ENCODE results near the gene SLC6A18.

The SLC6A18 gene

GRCh38 chr5:1187234-1187949 is 37.8 kb upstream of the SLC6A18 start:
- DNase-seq (ENCODE audit: low read depth in 2 of 2) = no peak

- no peak for DNase-seq (ENCODE audit: low read depth in 2 of 2)
These were observed 37.2 kb upstream of the SLC6A18 start for GRCh38 chr5:1187950-1188334.

GRCh38 chr5:1188464-1188863 is 36.7 kb upstream of the SLC6A18 start:
- DNase-seq (ENCODE audit: low read depth in 2 of 2) = no peak

- no peak for DNase-seq (ENCODE audit: low read depth in 2 of 2)
These were observed 35.9 kb upstream of the SLC6A18 start for GRCh38 chr5:1189269-1189668.

- no peak for DNase-seq (ENCODE audit: low read depth in 2 of 2)
These were observed 34.9 kb upstream of the SLC6A18 start for GRCh38 chr5:1190278-1190677.

GRCh38 chr5:1190837-1191239 is 34.3 kb upstream of the SLC6A18 start:
- DNase-seq (ENCODE audit: low read depth in 2 of 2) = no peak

- DNase-seq (ENCODE audit: low read depth in 2 of 2) = no peak
These were observed 32.1 kb upstream of the SLC6A18 start for GRCh38 chr5:1192971-1193590.

- no peak for DNase-seq (ENCODE audit: low read depth in 2 of 2)
These were observed 31.6 kb upstream of the SLC6A18 start for GRCh38 chr5:1193591-1193985.

GRCh38 chr5:1194378-1194777 is 30.8 kb upstream of the SLC6A18 start:
- DNase-seq (ENCODE audit: low read depth in 2 of 2) = no peak

- DNase-seq (ENCODE audit: low read depth in 2 of 2) = no peak
These were observed 29.7 kb upstream of the SLC6A18 start for GRCh38 chr5:1195439-1195838.

- no peak for DNase-seq (ENCODE audit: low read depth in 2 of 2)
These were observed 29.3 kb upstream of the SLC6A18 start for GRCh38 chr5:1195916-1196315.

GRCh38 chr5:1196562-1196961 is 28.6 kb upstream of the SLC6A18 start:
- DNase-seq (ENCODE audit: low read depth in 2 of 2) = no peak

GRCh38 chr5:1197876-1198666 is 27.1 kb upstream of the SLC6A18 start:
- DNase-seq (ENCODE audit: low read depth in 2 of 2) = no peak

GRCh38 chr5:1199340-1199648 is 25.9 kb upstream of the SLC6A18 start:
- no peak for DNase-seq (ENCODE audit: low read depth in 2 of 2)

GRCh38 chr5:1199649-1200494 is 25.3 kb upstream of the SLC6A18 start:
- DNase-seq (ENCODE audit: low read depth in 2 of 2) = no peak

GRCh38 chr5:1200495-1201326 is 24.5 kb upstream of the SLC6A18 start:
- DNase-seq (ENCODE audit: low read depth in 2 of 2) = no peak

- no peak for DNase-seq (ENCODE audit: low read depth in 2 of 2)
These were observed 23.7 kb upstream of the SLC6A18 start, which contains the start of gene SLC6A19 for GRCh38 chr5:1201327-1202025. SLC6A19 (plus strand) TSS chr5:1201595; CDS start chr5:1201651, 56 bp downstream.

- no peak for DNase-seq (ENCODE audit: low read depth in 2 of 2)
These were observed 23.0 kb upstream of the SLC6A18 start for GRCh38 chr5:1202026-1202797.

GRCh38 chr5:1202798-1203185 is 22.4 kb upstream of the SLC6A18 start:
- no peak for DNase-seq (ENCODE audit: low read depth in 2 of 2)
